Measurements from ENCODE around the gene ELMO3.

- TF ChIP-seq EZH2 (IDR thresholded peaks at IDR 0.05) (no peak), CTCF (IDR thresholded peaks at IDR 0.05 in 2 of 3, conservative IDR thresholded peaks at IDR 0.05 in 1 of 3; ENCODE audit: borderline replicate concordance in 1 of 3, insufficient read depth in 1 of 3, low read depth in 2 of 3, low read length in 2 of 3) (no peak), SRF (IDR thresholded peaks at IDR 0.05; ENCODE audit: low read depth) (no peak), POLR2A (IDR thresholded peaks at IDR 0.05; ENCODE audit: borderline replicate concordance, extremely low read depth, insufficient read depth, insufficient read length) (no peak), JUND (IDR thresholded peaks at IDR 0.05) (no peak), SIN3A (IDR thresholded peaks at IDR 0.05; ENCODE audit: low read depth) (no peak), ZFX (IDR thresholded peaks at IDR 0.05) (no peak), REST (IDR thresholded peaks at IDR 0.05; ENCODE audit: low read depth) (no peak), YY1 (IDR thresholded peaks at IDR 0.05; ENCODE audit: extremely low read depth, insufficient replicate concordance, low read depth, low read length) (no peak)
Measured at GRCh38 chr16:67149276-67150046, 49.5 kb upstream of the ELMO3 start.

Measured in HCT116 (cell line).